NCI-H2196 treated with DMSO at 0.1 percent for 48 hours (cell line): ENCODE measurements around the gene NKD1.

ENCODE experiments used
- DNase-seq: peaks from one replicate; lab custom pipeline; 2025; ENCODE audit not compliant: unreplicated experiment; lab: John Stamatoyannopoulos, UW

Gene NKD1

DNA sequence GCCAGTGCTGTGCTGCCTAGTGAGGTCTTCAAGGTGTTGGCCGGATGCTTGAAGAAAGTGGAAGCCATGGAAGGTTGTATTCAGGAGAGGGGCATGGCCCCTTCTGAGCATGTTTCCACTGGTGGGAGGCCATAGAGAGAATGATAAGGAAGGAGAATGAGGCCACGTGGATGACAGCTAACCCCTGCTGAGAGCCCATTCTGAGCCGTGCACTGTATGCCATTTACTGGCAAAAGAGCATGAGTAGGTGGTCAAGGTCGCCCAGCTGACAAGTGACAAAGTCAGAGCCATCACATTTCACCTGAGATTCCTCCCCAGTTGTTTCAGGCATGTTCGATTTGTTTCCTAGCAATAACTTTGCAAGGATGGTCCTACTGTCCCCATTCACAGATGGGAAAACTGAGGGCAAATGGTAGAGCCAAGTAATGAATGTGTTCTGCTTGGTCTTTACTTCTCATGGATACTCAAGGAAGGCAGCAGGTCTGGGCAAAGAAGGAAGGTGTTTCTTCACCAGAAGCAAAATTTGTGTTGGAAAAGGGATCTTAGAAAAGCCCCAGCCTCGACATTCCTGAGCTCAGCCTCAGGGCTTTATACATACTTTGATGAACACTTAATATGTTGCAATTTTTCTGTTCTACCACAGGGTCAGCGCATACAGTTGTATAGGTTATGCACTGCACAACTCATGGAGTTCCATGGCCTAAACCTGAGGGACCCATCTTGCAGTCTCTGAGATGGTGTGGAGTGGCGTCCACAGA, 10.5 kb upstream of the NKD1 start:
- DNase-seq: no peak

DNA sequence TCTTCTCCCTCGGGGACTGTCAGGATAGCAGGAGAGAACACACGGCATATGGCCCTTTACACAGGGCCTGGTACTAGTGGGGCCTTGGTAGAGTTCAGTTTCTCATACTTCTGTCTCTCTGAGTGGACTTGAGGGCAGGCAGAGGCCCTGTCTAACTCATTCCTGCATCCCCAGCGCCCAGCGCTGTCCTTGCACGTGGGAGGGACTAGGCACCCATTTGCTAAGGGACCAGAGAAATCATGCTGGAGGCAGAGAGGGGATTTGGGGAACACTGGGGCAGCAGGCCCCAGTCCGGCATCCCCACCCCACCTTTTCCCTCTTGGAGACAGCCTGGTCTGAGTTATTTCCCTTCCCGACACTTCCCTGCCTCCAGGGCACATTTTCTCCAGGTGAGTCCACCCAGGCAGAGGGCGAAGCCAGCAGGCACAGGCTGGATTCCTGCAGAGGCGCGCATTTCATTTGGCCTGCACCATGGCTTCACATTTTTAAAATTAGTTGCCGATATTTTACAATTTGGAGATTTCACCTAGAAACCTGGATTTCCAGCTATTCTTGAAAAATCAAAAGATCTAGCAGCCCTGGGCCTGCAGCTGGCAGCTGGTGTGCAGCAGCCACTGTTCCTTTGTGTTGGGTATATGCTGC, 9.7 kb upstream of the NKD1 start:
- DNase-seq: no peak

DNA sequence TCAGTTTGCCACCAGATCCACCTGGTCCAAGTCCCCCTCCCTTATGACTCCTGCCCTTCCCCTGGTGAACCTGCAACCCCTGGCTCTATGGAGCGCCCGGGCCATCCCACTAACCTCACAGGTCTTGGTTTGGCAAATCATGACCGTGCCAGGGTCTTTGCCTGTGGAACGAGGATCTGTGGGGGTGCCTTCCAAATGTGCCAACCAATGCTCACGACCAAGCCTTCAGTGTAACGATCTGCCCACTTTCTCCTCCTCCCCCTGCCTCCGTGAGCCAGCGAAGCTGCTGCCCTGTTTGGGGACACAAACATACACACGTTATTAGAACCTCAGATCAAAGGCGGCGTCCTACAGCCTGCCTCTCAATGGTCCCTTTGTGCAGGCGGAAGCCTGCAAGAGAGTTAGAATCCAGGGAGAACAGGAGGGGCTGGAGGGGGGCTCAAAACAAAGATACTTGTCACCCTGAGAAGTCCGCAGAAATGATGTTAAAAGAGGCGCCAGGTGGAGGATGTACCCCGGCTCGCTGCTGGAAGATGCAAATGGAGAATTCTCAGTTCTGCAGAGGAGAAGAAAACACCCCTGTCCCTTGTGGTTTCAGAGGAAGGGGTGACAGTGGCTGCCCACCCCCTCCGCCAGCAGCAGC, 9.0 kb upstream of the NKD1 start:
- DNase-seq: no peak

DNA sequence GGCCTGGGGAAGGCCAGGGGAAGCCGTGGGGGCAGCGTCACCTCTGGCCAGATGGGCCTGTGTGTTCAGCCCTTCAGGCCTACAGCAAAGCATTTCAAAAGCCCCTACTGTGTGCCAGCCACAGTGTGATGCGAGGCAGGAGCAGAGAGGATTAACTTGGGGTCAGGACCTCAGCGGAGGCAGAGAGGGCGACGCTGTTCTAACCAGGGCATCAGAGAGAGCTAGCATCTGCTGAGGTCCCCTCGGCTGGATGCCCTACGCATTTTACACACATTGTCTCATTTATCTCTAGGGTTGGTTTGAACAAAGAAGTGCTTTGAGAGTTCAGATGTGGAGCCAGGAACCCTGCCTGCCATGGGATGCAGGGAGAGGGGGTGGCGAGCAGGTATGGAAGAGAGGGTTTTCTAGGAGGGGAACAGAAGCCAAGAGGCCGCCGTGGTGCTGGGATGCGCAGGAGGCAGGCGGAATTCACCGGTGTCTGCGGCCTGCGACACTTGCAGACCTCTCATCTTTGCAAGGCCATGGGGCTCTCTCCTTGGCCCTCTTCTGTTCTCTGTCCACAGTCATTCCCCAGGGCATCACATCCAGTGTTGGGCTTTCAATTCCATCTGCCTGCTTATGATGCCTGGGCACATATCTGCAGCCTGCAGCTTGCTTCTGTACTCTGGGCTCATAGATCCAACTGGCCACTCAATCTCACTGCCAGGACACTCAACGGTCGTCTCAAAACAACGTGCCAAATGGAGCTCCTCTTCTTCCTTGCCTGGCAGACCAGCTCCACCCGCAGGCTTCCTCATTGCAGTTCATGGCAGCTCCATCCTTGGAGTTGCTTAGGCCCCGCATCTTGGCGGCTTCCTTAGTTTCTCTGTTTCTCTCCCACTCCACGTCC, 8.1 kb upstream of the NKD1 start:
- DNase-seq: no peak

DNA sequence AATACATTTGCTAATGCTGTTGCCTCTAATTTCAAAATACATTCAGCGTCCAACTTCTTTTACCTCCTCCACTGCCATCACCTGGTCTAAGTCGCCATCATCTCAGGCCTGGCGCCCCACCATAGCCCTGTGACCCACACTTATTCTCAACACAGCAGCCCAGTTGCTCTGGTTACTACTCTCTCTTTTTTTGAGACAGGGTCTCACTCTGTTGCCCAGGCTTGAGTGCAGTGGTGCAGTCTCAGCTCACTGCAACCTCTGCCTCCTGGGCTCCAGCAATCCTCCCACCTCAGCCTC, 7.5 kb upstream of the NKD1 start:
- DNase-seq: no peak

DNA sequence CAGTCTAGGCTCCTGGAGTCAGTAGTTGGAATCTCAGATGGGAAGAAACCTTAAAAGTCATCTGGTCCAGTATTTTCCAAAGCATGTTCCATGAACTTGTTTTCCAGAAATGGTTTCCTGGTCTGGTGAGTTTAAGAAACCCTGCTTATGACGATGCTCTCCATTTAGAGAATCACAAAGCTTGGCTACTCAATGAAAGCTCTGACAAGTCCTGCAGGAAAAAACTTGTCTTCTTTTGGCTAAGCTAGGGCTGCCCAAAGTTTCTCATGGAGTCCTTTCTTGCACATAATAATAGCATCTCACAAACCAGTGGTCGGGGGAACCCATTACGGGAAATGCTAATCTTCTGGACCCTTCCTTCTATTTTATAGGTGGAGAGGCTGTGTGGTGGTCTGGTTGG, 5.5 kb upstream of the NKD1 start:
- no peak for DNase-seq

DNA sequence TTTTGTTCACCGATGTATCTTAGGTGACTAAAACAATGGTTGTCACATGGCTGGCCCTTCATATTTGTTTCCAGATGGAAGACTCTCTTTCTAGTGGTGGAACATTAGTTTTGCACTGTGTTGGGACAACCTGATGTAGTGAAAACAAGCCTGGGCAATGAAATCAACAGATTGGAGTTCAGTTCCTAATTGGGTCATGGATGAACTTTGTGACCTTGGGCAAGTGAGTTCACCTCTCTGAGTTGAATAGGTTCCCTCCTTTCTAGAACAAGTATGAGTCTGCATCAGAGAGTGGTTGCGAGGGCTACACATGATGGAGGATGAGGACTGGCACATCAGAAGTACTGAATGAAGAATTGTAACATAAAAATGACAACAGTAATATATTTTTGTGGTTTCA, 2.1 kb upstream of the NKD1 start:
- DNase-seq: no peak

DNA sequence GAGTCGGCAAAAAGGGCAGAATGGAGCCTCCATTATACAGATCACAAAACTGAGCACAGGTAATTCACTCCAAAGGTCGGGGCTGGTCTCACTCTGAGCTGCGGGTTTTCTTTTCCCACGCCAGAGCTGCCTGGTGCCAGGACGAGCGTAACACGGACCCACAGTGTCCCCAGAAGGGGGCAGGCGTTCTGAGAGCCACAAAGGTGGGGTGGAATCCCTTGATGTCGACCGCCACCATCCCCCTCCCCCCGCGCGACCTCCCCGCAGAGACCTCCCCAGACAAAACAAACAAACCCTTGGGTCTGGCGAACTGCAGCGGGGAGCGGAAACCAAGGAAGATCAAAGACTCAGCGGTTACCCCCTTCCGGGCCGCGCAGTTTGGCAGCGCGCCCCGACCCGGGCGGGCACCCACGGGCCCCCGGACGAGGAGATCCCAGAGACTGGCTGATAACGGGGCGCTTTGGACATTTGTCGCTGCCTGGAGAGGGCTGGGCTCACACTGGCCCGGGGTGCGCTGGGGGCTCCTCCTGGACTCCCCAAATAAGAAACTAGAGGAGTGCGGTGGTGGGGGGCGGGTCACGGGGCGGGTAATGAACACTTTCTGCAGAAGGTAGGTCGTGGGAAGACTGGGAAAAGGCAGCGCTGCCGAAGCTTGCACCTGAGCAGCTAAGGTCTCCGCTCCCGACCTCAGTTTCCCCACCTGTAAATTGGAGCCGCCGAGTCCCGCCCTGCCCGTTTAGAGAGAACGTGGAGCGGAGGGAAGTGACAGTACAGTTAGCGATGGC, 664 bp upstream of the NKD1 start:
- no peak for DNase-seq

DNA sequence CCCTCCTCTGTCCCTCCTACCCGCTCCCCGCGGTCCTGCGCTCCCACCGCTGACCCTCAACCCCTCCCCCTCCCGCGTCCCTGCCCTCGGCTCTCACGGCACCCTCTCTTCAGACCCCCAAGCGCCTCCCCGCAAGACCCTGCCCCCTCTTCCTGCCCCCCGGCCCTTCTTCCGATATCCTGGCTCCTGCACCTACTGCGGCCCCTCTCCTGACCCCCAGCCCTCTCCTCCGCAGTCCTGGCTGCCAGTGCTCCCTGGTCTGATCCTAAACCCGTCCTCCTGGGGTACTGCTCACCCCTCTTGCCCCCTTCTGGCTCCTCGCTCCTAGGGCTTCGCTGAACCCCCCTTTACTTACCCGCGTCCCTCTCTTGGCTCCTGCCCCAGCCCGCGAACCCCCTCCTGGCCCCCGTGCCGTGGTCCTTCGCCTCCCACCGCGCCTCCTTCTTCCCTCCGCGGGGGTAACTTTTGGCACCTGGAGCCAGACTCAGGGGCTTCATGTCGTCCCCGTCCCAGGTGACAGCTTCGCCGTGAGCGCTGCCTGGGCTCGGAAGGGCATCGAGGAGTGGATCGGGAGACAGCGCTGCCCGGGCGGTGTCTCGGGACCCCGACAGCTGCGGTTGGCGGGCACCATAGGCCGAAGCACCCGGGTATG, 839 bp downstream of the NKD1 start:
- DNase-seq: no peak

DNA sequence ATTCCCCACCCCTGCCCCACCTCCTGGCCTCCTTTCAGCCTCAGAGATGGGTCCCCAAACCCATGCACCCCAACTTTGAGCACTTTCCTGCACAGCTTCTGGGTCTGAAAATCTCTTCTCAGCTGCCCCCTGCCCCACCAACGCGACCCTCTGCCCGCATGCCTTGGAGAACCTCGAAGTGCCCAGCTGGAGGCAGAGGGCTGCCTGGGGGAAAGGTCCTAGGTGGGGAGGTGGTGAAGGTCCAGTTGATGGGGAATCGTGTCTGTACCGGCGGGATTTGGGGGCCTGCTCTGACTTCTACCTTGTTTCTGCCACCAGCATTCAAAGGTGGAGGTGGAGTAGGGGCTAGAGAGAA, 1.3 kb downstream of the NKD1 start:
- DNase-seq: no peak

DNA sequence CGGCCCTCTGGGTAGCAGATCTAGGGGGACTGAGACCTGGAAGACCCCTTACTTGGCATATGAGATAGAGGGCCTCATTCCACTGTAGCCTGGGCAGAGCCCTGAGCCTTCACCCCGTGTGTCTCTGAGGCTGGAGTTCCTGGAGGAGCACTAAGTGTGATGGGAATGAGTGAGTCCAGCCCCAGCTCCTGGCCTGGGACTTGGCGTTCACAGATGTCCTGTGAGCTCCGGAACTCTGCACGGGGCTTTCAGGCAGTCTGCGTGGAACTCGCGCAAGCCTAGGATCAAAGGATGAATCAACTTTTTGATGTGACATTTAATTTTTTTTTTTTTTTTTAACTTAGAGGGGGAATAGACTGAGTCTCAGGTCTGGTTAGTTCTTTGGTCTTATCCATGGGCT, 1.8 kb downstream of the NKD1 start:
- no peak for DNase-seq

DNA sequence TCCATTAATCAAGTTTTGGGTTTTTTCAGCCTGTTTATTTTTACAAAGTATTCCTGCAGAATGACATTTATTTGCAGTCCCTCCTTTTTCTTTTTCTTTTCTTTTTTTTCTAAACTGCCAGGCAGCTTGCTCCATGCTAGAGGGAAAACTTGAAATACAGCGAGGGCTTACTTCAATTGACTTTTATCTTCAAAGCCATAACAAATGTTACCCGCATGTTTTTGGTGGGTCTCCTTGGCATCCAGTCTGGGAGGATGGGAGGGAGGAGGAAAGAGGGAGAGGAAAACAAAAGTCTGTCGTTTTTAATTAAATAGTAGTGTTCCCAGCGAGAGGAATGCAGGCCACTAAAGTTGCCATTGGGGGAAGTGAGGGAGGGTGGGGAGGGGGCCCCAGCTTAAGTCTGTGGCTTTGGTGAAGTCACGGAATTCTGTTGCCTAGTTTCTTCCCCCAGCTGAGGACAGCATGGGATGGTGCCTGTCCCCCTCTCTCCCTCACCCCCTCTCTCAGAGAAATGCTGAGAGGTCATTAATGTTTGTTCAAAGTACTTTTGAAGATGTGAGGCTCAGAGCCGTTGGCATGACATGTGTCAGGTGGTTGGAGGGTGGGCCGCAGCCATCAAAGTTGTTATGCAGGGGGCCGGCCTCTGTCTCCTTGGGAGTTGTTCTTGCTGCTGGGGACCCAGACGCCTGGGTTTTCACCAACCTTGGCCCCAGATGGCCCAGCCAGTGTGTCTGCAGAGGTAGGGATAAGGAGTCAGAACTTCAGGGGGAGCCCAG, 2.9 kb downstream of the NKD1 start:
- no peak for DNase-seq

DNA sequence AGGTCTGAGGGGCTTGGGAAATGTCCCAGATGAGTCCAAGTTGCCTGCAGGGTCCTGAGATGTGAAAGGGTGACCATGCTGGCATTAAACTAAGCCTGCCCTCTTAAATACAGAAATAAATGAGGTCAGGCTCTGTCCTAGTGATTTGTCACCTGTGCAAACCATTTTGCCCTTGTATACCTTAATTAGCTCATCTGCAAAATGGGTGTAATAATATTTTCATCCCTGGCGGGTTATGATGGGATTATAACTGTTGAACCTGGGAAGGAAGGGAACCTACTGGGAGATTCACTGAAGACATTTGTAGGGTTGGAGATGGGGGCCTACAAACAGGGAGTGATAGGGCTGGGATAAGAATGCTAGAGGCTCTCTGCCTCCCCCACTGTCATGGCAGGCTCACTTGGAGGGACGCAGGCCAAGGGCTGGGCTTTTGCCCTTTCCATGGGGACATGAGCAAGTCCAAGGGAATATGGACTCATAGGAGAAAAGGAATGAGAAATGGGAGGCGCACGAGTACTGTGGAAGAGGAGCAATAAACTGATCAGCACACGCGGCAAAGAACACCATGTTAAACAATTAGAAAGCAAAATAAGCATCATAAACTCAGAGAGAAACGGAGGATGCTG, 4.4 kb downstream of the NKD1 start:
- DNase-seq: no peak

DNA sequence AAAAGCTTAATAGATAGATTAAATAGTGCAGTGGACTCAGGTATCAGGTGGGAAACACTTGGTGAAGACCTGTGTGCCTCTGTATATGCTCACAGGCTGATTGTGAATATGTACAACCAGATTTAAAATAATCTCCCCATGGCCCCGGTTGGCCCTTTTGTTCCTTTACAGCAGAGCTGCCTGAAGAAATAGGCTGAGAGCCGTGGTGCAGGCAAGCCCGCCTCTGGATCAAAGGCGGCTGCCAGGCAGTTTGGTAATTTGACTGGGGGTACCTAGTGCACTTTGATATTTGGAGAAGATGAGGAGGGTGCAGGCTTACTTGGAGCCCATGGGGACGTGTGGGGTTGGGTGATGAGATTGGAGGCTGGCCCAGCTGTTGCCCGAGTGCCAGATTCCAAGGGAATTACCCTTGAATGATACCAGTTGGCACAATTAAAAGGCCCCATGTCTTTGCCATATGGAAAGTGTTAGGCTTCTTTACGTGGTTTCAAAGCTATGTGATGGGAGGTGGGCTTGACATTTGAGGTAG, 5.0 kb downstream of the NKD1 start:
- DNase-seq: no peak

DNA sequence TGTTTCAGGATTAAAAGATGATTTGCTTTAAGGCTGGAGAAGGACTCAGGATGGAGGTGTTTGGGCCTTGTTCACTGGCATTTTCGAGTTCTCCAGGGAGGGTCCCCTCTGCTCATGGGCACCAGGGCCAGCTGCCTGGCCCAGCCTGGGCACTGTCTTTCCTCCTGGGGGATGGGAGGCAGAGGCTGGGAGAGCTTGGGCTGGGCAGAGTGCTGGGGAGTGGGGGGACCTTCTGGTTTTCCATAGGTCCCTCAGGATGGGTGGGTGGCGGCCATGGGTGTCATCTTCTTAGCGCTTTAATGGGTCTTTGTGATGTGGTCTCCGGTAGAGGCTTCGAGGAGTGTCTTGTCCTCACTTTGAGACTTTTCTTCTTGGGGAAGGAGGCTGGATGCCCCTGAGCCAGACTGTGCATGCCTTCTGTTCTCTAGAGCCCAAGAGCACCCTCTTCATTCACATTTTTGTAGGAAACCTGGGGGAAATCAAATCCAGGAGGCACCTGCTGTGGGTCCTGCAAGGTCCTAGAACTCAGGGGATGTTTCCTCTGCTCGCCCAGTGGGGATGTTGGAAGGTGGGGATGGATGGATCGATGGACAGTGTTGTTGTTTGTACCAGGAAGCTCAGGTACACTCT, 5.7 kb downstream of the NKD1 start:
- no peak for DNase-seq

DNA sequence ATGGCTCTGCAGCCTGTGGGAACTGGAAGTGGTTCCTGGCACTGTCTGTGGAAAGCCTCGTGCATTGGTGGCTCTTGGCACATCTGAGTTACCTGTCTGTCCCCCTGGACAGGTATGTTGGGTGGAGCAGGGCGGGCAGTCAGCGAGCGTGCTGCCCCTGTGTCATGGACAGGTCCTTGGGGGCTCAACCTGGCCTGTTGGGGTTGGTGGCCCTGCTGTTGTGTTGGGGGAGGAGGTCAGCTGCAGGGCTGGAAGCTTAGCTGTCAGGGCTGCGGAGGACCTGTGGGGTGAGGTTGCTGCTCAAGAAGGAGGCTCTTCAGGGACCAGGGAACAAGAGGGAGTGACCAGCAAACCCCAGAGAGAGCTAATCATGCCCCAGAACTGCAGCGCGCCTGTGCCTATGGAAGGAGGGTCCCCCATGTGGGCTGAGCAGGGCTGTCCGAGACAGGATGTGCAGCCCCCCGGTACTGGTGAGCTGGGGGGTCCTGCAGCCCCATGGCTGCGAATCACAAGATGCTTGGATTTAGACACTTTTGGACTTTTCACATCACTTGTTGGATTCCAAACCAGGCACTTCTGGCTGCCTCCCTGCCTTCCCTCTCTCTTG, 7.2 kb downstream of the NKD1 start:
- DNase-seq: no peak

DNA sequence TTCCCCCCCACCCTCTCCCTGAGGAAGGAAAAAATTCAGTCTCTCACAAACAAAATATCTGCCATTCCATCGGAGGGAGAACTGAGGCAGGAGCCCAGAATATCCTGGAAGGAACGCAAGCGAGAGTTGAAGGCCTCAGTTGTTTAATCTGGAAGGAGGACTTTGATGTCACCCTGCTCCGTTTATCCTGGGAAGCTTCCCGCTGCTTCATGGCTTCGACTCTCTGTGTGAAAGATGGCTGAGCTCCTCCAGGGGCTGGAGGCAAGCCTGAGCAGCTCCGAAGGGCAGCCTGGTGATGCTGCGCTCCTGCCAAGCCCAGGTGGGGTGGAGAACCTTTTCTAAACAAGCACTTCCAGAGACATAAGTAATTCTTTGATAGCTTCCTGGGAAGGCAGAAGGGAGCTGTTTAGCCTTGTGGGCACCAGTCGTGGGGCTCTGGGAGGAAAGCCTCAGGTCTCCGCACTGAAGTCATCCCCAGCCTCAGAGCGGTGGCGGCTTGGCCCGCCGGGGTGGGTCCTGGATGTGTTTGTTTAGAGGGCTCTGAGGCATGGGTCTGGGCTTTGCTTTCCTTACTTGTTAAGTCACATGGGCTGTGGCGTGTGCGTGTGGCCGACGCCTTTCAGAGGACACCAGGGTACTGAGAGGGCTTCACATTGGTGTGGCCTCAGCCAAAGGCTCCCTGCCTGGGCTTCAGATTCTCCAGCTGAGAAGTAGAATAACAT, 7.9 kb downstream of the NKD1 start:
- DNase-seq: no peak

DNA sequence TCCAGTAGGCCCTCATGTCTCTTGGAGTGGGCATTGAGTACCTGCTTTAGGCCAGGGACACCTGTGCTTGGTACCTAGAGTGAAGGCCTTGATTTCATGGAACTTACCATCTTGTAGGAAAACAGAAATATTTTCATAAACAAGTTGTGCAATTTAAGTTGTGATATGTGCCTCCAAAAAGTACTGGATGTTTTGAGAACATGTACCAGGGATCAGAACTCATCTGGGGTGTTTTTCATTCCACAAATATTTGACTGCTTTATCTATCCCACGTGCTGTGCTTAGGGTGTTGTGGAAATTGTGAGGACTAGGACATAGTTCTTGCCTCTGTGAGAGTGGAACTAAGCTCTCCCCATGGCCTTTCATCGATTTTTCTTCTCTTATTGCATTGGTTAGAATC, 8.8 kb downstream of the NKD1 start:
- no peak for DNase-seq
